ENCODE data around the gene ZBP1.

The ZBP1 gene

DNA sequence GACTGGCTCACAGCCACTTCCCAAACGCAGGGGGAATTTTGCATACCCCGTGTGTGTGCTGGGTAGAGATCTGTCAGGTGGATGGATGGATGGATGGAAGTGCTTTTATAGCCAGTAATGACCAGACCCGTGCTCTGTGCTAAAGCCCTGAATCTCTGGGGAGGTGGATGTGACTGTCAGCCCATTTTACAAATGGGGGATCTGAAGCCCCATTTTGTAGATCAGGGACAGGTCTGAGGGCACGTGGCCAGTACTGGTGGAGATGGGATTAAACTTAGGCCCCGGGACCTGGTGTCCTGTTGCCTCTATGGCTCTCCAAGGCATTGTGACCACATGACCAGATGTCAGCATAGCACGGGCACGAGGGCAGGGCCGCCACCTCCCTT lies 38.2 kb upstream of the ZBP1 start:
- no peak for DNase-seq (ENCODE audit: low spot score)

DNA sequence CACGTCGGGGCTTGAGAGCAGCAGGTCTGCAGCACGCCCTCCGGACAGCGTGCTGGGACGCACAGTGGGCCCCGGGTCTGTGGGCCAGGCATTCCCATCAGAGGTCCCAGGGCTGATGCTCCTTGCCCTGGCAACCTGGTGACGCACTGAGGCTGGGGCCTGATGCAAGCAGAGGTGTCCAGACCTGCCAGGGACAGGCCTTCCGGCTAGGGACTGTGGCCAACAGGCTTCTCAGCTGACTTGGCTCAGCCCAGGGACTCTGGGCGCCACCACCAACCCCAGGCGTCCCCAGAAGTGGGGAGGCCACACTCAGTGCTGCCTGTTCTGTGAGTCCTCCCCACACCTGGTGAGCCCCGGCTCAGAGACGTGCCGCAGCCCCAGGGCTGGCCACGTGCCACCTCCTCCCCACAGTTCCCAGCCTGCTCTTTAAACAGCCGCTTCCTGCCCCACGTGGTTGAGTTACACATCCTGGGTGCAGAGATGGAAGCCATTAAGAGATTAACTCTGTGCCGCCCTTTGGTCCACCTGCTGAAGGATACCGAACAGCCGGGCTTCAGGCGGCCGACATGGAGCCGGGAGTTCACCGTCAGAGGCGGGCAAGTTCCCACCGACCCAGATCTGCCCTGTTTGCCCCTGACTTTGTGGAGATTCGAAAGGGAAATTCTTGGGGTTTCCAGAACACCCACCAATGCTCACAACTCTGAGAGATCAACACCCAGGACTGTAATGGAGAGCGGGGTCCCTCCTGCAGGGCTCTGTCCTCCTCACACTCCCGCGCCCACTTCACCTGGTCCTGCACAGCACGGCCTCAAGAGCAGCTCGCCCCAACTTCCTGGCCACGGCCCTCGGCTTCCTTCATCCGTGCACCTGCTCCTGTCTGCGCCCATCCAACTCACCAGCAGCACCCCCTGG lies 37.6 kb upstream of the ZBP1 start:
- peak; percentile 38 for DNase-seq (ENCODE audit: low spot score)

GRCh38 chr20:57656821-57657534 lies 36.8 kb upstream of the ZBP1 start:
- DNase-seq (ENCODE audit: low spot score), result no peak

DNA sequence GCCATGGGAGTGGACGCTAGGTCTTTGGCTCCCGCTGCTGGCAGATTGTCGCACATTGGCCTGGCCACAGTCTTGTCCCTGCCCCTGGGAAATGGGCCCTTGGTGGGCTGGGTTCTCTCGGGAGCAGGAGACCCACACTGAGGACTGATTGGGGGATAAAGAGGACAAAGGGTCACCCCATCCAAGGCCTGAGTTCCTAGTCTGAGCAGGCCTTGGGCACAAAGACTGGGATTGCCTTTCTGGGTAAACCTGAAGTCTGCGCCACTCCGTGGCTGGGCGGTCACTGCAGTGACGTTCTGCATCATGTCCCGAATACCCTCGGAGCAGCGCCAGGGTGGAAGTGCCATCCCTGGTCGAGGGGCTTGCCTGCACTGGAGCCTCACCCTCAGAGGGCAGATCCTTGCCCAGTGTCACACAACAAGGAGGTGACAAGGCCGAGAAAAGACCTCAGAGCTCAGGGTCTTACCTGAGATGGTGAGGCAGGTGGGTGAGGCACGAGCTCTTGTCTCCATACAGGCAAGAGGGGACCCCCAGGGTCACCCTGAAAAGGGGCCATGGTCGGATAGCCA lies 36.1 kb upstream of the ZBP1 start:
- DNase-seq (ENCODE audit: low spot score), result no peak

DNA sequence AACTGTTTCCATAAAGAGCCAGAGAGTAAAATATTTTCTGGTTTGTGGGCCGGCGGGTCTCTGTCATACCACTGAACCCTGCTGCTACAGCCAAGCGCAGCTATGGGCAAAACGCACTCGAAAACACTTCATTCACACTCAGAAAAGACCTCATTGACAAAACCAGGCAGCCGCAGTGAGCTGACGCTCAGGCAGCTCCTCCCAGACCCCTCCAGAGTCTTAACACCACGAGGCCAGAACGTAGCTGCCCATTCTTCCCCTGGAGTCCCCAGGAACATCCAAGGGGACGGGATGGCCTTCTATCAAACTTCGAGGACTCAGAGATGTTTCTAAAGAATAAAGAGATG lies 35.6 kb upstream of the ZBP1 start:
- no peak for DNase-seq (ENCODE audit: low spot score)

DNA sequence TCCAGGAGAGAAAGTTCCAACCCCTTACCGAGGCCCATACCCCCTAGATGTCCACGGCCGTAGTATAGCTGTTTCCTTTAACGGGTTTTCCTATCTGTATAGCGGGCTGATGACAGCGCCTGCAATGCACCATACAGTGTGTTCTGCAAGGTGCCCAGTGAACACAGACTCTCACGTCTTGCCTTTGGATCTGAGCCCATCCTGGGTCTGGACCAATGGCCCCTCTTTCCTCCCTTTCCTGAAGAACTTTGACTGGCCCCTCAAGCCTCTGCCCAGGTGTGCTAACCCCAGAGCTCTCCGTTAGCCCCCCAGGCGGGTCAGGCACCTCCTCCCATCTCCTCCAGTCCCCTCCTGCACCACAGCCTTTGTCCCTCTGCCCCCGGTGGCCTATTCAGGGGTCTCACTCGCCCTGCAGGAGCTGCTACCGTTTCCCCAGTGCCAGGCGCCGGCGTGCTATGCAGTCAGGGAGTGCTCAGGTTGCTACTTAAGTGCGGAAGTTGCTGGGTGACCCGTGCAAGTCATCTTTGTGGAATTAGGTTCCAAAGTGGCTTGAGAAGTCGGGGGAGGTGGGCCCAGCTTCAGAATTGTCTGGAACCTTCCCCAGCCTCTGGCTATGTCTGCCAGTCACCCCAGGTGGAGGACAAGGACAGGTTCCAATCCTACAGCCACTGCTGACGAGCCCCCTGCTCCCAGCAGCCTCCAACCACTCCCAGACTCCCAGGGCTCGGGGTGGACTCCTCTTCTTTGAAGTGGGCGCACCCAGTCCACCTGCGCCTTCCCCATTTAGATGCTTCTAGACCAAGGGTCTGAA lies 35.0 kb upstream of the ZBP1 start:
- DNase-seq (ENCODE audit: low spot score), result no peak

DNA sequence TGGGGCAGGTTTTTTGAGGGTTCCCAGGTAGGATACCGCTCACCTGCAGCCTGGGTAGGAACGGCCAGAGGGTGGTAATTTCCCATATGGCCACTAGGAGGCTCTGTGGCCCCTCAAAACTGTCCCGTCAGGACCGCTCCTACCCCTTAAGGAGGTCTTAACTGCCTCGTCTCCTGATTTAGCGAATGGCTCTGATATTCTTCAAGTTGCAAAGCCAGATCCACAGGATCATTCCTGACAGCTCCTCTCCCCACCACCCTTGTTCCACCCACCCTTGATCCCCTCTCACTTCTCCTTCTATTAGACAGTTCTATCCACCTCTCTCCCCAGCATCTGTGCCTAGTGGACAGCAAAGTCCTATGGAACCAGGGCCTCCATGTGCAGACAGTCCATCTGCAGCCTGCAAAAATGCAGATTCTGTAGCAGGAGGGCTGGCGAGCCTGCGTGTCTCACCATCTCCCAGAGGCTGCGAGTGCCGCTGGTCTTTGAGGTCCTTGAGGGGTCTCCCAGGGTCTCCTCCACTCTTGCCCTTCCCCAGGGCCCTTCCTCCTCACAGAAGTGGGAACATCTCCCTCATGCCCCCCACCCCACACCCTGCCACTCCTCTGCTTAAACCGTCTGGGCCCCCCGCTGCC lies 34.3 kb upstream of the ZBP1 start:
- DNase-seq (ENCODE audit: low spot score), result peak; percentile 65

DNA sequence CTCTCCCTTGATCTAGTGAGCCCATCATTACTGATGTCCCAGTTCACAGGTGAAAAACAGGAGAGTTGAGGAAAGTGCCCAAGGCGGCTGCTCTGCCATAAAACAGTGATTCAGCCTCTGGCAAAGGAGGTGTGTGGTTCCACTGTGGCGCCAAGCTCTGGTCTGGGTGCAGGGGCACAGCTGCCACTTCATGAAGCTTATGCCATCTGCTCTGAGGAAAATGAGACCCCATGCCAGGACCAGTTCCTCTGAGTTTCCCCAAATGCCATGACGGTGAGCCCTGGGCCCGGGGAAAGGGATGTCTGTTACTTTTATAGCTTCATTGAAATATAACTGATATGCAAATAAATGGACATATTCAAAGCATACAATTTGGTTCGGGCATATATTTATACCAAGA lies 33.7 kb upstream of the ZBP1 start:
- no peak for DNase-seq (ENCODE audit: low spot score)

DNA sequence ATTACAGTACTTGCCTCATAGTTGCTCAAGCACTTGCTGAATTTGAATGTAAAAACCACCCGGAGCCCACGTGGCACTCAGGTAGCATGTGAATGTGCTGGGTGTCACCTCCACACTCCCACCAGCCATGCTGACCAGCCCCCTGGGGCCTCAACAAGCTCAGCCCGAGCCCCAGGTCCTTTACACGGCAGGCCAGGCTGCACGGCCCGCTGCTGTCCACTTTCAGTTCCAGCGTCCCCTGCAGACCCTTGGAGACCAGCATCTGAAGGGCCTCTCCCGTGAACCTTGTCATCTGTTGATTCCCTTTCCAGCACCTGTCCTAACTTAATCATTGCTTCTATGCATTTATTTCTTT lies 33.3 kb upstream of the ZBP1 start:
- DNase-seq (ENCODE audit: low spot score), result no peak

DNA sequence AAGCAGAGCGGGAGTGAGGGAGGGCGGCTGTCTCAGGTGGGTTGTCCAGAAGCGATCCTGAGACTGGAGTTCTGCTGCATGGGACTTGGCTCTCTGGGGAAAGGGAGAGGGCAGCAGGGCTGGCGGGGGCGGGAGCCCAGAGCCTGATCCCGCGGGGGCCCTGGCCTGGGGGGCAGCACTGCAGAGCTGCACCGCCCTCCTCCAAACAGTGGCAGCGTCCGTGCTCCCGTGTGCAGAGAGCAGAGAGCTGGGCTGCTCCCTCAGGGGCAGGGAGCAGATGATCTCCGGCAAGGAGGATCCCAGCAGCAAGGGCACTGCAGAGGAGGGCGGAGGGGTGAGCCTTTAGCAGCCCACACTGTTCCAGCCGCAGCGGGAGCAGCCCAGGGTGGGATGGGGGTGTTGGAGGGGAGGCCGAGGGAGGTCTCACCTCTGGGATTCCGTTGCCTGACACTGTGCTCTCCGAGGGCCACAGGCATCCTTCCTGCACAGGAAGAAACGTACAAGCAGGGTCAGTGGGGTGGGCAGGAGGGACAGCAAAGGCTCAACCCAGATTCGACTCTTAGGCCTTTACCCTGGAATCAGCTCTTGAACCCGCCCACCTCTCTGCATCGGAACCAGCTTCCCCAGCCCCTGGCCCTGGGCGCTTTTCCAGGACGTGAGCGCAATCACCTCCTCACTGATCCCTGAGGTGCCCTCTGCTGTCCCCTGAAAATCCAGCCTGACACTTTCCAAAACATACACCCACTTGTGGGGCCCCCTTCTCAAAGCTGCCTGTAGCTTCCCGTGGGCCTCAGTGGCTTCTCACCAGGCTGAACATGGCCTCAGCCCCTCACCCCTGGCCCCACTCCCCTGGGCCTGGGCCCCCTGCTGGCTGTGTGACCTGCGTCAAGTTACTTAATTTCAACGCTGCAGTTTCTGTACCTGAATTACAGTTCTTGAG lies 32.6 kb upstream of the ZBP1 start:
- no peak for DNase-seq (ENCODE audit: low spot score)

GRCh38 chr20:57651881-57652605 lies 31.8 kb upstream of the ZBP1 start:
- DNase-seq (ENCODE audit: low spot score), result no peak

DNA sequence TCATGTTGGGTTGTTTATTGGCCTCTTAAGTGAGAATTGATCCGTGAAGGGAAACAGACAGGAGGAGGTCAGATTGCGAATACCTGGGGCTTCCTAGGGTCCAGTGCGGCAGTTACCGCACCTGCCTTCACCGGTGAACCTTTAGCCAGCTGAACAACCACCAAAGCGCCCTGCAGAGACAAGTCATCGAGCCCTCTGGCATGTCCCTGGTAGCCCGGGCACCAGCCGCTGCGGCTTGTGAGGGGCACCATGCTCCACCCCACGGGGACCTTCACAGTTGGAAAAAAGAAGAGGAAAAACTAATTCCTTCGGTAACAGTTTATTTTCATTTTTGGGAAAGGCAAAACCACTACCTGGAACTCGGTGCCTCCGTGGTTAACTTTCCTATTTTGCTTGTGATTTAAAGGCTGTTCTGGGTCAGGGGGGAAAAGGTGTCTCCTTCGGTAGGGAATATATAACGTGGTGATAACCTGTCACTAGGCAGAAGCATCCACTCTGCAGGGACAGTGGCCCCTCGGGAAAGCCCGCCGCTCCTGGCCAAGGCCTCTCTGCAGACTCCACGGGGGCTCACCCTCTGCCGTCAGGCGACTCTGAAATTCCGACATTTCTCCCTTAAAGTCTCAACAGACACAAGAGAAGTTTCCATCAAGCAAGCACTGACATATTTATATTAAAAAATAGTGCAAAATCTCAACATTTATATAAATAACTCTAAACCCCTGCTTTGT lies 30.7 kb upstream of the ZBP1 start:
- no peak for DNase-seq (ENCODE audit: low spot score)

DNA sequence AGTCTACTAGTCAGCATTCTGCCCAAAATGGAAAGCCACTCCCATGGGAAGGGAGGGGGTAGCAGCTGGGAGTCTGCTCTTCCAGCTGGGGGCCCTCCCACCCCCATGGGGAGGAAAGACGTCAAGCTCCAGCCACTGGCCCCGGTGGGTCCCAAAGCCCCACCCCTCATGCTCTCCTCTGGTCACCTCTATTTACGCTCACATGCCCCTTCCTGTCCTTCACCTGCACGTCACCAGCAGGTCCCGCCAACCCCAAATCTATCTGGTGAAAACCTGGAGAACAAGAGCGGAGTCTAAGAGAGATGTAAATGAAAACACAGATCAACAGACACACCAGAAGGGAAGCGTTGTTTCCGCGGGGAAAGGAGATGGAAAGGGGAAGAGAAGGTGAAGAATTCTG lies 30.0 kb upstream of the ZBP1 start:
- no peak for DNase-seq (ENCODE audit: low spot score)

DNA sequence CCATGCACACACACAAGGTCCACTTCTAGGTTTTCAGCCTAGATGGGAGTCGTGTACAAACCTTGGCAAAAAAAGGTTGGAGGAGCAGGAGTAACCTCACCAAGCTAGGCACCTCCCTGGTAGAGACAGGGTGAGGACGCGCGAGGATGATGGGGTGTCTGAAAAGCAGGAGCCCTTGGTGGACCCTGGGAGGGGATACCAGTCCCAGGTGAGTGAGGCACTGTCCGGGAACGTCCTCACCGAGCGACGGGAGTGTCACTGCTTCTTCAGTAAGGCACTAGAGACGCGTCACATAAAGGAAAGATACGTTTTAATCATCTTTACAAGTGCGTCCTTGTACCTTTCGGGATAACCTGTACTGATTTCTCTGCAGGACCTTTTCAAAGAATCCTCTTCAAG lies 29.4 kb upstream of the ZBP1 start:
- no peak for DNase-seq (ENCODE audit: low spot score)

DNA sequence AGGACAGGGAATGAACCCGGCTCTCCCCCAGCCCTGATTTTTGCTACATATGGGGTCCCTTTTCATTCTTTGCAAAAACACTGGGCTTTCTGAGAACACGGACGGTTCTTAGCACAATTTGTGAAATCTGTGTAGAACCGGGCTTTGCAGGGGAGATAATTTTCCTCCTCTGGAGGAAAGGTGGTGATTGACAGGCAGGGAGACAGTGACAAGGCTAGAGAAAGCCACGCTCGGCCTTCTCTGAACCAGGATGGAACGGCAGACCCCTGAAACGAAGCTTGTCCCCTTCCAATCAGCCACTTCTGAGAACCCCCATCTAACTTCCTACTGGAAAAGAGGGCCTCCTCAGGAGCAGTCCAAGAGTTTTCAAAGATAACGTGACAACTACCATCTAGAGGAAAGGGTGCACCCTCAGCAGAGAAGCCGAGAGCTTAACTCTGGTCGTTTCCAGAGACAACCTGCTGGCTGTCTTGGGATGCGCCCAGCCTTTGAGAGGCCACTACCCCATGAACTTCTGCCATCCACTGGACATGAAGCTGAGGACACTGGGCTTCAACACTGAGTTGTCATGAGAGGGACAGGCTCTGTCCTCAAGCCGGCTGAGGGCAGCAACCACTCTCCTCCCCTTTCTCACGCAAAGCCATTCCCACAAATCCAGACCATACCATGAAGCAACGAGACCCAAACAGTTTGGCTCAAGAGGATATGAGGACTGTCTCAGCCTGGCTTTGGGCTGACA lies 28.8 kb upstream of the ZBP1 start:
- DNase-seq (ENCODE audit: low spot score), result no peak

DNA sequence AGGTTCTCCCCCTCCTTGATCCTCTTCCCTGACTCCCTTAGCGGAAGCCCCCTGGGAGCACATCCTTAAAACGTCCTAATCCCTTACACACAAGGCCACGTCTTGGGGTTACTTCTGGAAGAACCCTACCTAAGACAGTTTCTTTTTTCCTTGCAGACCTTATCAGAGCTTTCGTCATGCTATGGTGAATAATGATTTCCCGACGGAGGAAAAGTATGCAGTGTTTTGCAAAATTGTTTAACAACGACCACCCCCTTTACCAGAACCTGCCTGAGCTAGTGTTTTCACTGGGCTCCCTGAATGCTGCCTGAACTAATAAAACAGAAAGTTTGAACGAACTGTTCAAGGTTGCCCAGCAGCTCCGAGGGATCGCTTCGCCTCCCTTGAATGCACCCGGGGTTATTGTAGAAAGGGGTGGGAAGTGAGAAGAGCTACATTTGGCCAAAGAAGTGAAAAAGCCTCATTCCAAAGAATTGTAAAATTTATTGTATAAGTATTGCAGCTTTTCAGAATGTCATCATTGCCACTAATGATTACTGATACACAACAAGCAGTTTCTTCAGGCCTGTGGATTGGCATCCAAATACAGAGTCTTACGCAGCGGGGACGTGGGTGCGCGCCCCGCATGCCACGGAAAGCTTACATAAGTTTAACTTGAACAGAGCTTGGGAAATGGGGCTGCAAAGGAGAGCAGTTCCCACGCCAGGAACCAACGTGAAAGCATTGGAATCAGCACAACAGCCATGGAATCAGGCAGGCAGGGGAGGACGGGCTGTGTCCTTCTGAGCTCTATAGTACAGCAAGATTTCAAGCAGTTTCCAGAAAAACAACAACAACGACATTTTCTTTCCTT lies 27.9 kb upstream of the ZBP1 start:
- no peak for DNase-seq (ENCODE audit: low spot score)

DNA sequence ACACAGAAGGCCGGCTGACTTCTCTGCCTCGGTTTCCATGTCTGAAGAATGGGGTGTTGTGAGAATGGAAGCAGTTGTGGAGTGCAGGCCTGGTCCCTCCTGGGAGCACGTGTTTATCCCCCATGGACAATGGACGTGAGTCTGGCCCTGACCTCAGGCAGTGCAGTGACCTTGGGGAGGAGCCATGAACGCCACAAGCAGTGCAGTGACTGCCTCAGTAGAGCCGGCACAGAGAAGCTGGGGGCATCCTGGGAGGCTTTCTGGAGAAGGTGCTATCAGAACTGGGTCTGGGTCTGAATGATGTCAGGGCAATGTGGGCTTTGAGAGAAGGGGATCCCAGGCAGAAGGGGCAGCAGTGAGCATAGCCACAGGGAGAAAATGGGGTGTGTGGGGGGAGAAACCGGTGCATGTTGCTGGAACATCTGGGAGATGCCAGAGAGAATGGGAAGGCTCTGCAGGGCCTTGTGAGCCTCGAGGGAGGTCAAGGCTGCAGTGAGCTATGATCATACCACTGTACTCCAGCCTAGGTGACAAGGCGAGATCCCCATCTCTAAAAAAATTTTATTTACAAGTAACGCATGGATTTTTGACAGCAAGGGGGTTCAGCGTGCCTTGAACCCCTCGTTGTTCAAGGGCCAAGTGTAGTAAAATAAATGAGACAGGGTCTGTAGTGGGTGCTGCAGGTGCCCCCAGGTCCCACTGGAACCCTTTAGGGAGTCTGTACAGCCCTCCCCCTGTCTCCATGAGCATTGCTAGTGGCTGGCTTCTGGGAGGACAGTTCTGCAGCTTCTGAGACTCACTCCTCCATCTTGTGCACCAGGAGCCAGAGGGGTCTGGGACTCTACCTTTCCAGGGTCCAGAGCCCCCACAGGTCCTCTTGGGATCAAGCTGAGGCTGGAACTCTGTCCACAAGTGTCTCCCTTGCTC lies 27.0 kb upstream of the ZBP1 start:
- DNase-seq (ENCODE audit: low spot score), result no peak

Data from CD4-positive, alpha-beta T cell treated with Interleukin-2 at 100 ng/mL for 4 hours (primary cell).